H1 (cell line): Measurements from ENCODE around the gene TRIM62. TPM values are rescaled to one million over a fixed set of nuclear protein-coding genes. Genes with fewer than 3 reads are reported as not detected.

Experiments used
- CTCF ChIA-PET: fragments of 300-600 bp; sonication (Branson Sonifier 250); formaldehyde crosslinking; loops from one replicate; lab custom pipeline; 2021; ENCODE audit not compliant: partially characterized antibody; lab: Charles Lee
- POLR2A ChIA-PET: fragments of 300-600 bp; sonication (Branson Sonifier 250); formaldehyde crosslinking; loops from one replicate; lab custom pipeline; 2021; ENCODE audit warnings: inconsistent platforms; ENCODE audit not compliant: partially characterized antibody; lab: Charles Lee
- DNase-seq, 2 experiments: peaks; one replicate each; pipeline versions ENCODE4 v3.0.0 to v3.0.0-alpha.2; 2010 to 2022; ENCODE audit warnings: low spot score in 2 of 2, low read depth in 1 of 2, mixed read lengths in 1 of 2
- FAIRE-seq: peaks from 2 replicates; lab custom pipeline; 2011; peaks lifted over from hg19 to GRCh38; lab: Jason Lieb, UNC
- H2AFZ ChIP-seq: 2 replicates; pipeline ENCODE4 v1.8.1; 2012; ENCODE audit warnings: low read length, inconsistent platforms
- H2AK5ac ChIP-seq: 2 replicates; pipeline ENCODE4 v1.6.1; 2013; ENCODE audit warnings: low read depth, low read length
- H2BK120ac ChIP-seq: replicated peaks from 2 replicates; pipeline ENCODE3; 2013; ENCODE audit warnings: low read depth, low read length, inconsistent platforms
- H2BK12ac ChIP-seq: 2 replicates; pipeline ENCODE4 v1.6.1; 2013; ENCODE audit warnings: low read depth, low read length
- H2BK15ac ChIP-seq: 2 replicates; pipeline ENCODE4 v1.6.1; 2013; ENCODE audit warnings: low read length
- H2BK20ac ChIP-seq: 2 replicates; pipeline ENCODE4 v1.6.1; 2013; ENCODE audit warnings: low read length
- H2BK5ac ChIP-seq: 2 replicates; pipeline ENCODE4 v1.6.1; 2013; ENCODE audit warnings: low read depth, low read length
- H3K14ac ChIP-seq: 2 replicates; pipeline ENCODE4 v1.6.1; 2013; ENCODE audit warnings: inconsistent platforms; ENCODE audit not compliant: insufficient read length
- H3K18ac ChIP-seq: 2 replicates; pipeline ENCODE4 v1.6.1; 2013; ENCODE audit warnings: low read length; ENCODE audit errors: extremely low read depth
- H3K23ac ChIP-seq: 2 replicates; pipeline ENCODE4 v1.6.1; 2013; ENCODE audit warnings: inconsistent platforms; ENCODE audit not compliant: insufficient read length
- H3K23me2 ChIP-seq: 2 replicates; pipeline ENCODE4 v1.6.1; 2013; ENCODE audit warnings: low read depth, low read length
- H3K27ac ChIP-seq: 2 replicates; pipeline ENCODE4 v1.6.1; 2011; ENCODE audit warnings: low read depth, low read length, inconsistent platforms
- H3K27me3 ChIP-seq, 4 experiments: replicated peaks in 1 of 4; 1 replicate in 1 of 4; 2 replicates in 3 of 4; pipeline versions ENCODE4 v1.6.1 to v1.8.1; 2011 to 2013; ENCODE audit warnings: low read length in 3 of 4, mild to moderate bottlenecking in 3 of 4, inconsistent platforms in 2 of 4, mixed read lengths in 2 of 4, moderate library complexity in 1 of 4; ENCODE audit not compliant: control insufficient read depth in 3 of 4, insufficient read depth in 3 of 4; ENCODE audit errors: extremely low read depth in 1 of 4
- H3K36me3 ChIP-seq, 4 experiments: 2 replicates each; pipeline versions ENCODE4 v1.6.1 to v1.8.1; 2011 to 2013; ENCODE audit warnings: mild to moderate bottlenecking in 4 of 4, low read length in 3 of 4, moderate library complexity in 2 of 4, control low read depth in 1 of 4, inconsistent platforms in 1 of 4; ENCODE audit not compliant: insufficient read depth in 4 of 4, control insufficient read depth in 2 of 4
- H3K4ac ChIP-seq: replicated peaks from 2 replicates; pipeline ENCODE3; 2013; ENCODE audit warnings: low read length, low read depth, mixed read lengths, inconsistent platforms; ENCODE audit not compliant: insufficient read length
- H3K4me1 ChIP-seq, 4 experiments: replicated peaks in 1 of 4; 1 replicate in 1 of 4; 2 replicates in 3 of 4; pipeline versions ENCODE4 v1.6.1 to v1.8.1; 2011 to 2013; ENCODE audit warnings: low read length in 3 of 4, inconsistent platforms in 2 of 4, mixed read lengths in 1 of 4; ENCODE audit not compliant: insufficient read depth in 4 of 4, control insufficient read depth in 3 of 4
- H3K4me2 ChIP-seq, 2 experiments: 2 replicates each; pipeline versions ENCODE4 v1.6.1 to v1.8.1; 2011 to 2013; ENCODE audit warnings: low read depth in 2 of 2, low read length in 2 of 2, control low read depth in 1 of 2, inconsistent platforms in 1 of 2, mild to moderate bottlenecking in 1 of 2; ENCODE audit not compliant: insufficient read depth in 1 of 2
- H3K4me3 ChIP-seq, 4 experiments: fragments of 200-600, 300-600 bp in 1 of 4; sonication (generic), shearing (Covaris generic), sonication (Bioruptor Twin) in 1 of 4; 2 replicates each; pipeline versions ENCODE4 v1.5.1 to v1.8.1; 2011 to 2016; ENCODE audit warnings: low read length in 4 of 4, low read depth in 3 of 4, control low read depth in 2 of 4, inconsistent platforms in 2 of 4, mild to moderate bottlenecking in 2 of 4, mixed read lengths in 1 of 4, moderate library complexity in 1 of 4; ENCODE audit not compliant: insufficient read depth in 2 of 4; ENCODE audit errors: extremely low read depth in 1 of 4
- H3K56ac ChIP-seq: replicated peaks from 2 replicates; pipeline ENCODE3; 2013; ENCODE audit warnings: low read depth, mild to moderate bottlenecking, mixed read lengths, low read length, inconsistent platforms; ENCODE audit not compliant: insufficient read length
- H3K79me1 ChIP-seq: 2 replicates; pipeline ENCODE4 v1.6.1; 2013; ENCODE audit warnings: low read depth, low read length, control low read depth
- H3K79me2 ChIP-seq, 2 experiments: 2 replicates each; pipeline versions ENCODE4 v1.6.1 to v1.8.1; 2012 to 2013; ENCODE audit warnings: low read length in 2 of 2, mild to moderate bottlenecking in 2 of 2, inconsistent platforms in 1 of 2; ENCODE audit not compliant: insufficient read depth in 2 of 2, control insufficient read depth in 1 of 2
- H3K9ac ChIP-seq, 4 experiments: replicated peaks in 1 of 4; 1 replicate in 1 of 4; 2 replicates in 3 of 4; pipeline versions ENCODE4 v1.6.1 to v1.8.1; 2011 to 2013; ENCODE audit warnings: low read depth in 3 of 4, low read length in 3 of 4, control low read depth in 2 of 4, mild to moderate bottlenecking in 2 of 4, moderate library complexity in 2 of 4, inconsistent platforms in 1 of 4; ENCODE audit errors: extremely low read depth in 1 of 4
- H3K9me3 ChIP-seq, 2 experiments: 2 replicates each; pipeline versions ENCODE4 v1.6.1 to v1.8.1; 2012 to 2013; ENCODE audit warnings: mild to moderate bottlenecking in 2 of 2, moderate library complexity in 2 of 2, control low read depth in 1 of 2, inconsistent platforms in 1 of 2, low read depth in 1 of 2, low read length in 1 of 2, mixed read lengths in 1 of 2; ENCODE audit not compliant: insufficient read depth in 2 of 2
- H4K20me1 ChIP-seq, 2 experiments: replicated peaks in 1 of 2; 2 replicates each; pipeline versions ENCODE3 to v1.8.1; 2011 to 2013; ENCODE audit warnings: inconsistent platforms in 2 of 2, low read length in 2 of 2, mild to moderate bottlenecking in 1 of 2; ENCODE audit not compliant: insufficient read depth in 2 of 2, control insufficient read depth in 1 of 2
- H4K5ac ChIP-seq: 2 replicates; pipeline ENCODE4 v1.6.1; 2013; ENCODE audit warnings: low read length, low read depth, mixed read lengths, inconsistent platforms; ENCODE audit not compliant: insufficient read length
- H4K8ac ChIP-seq: 2 replicates; pipeline ENCODE4 v1.8.0; 2013; ENCODE audit warnings: mild to moderate bottlenecking, moderate library complexity, low read length, inconsistent platforms; ENCODE audit not compliant: insufficient read depth; ENCODE audit errors: extremely low read depth
- H4K91ac ChIP-seq: replicated peaks from 2 replicates; pipeline ENCODE3; 2013; ENCODE audit warnings: low read length, mixed read lengths, inconsistent platforms; ENCODE audit not compliant: insufficient read length
- EGR1 ChIP-seq: IDR thresholded peaks from 2 replicates; pipeline ENCODE4 v1.6.1; 2011; ENCODE audit warnings: low read depth, low read length, borderline replicate concordance
- EP300 ChIP-seq, 2 experiments: IDR thresholded peaks; 1 replicate in 1 of 2; 2 replicates in 1 of 2; pipeline ENCODE4 v1.6.1; 2011 to 2012; ENCODE audit warnings: low read depth in 2 of 2, low read length in 2 of 2, mild to moderate bottlenecking in 2 of 2, borderline replicate concordance in 1 of 2, inconsistent platforms in 1 of 2, moderate library complexity in 1 of 2
- GABPA ChIP-seq: IDR thresholded peaks from 2 replicates; pipeline ENCODE4 v1.6.1; 2011; ENCODE audit warnings: mild to moderate bottlenecking, low read length, moderate library complexity, borderline replicate concordance; ENCODE audit not compliant: insufficient read depth
- KDM1A ChIP-seq: fragments of 200-600, 300-600 bp; sonication (generic); IDR thresholded peaks from 2 replicates; pipeline ENCODE4 v1.7.1; 2016; ENCODE audit warnings: mild to moderate bottlenecking, low read length, borderline replicate concordance
- POU5F1 ChIP-seq: IDR thresholded peaks from 2 replicates; pipeline ENCODE4 v1.6.1; 2011; ENCODE audit warnings: low read depth, mild to moderate bottlenecking, low read length, moderate library complexity
- SAP30 ChIP-seq: fragments of 300-600 bp; sonication (generic); IDR thresholded peaks from 2 replicates; pipeline ENCODE4 v1.7.1; 2012; ENCODE audit warnings: low read length, moderate library complexity, mild to moderate bottlenecking, inconsistent platforms; ENCODE audit not compliant: insufficient read depth, insufficient replicate concordance
- SIN3A ChIP-seq, 2 experiments: IDR thresholded peaks in 1 of 2; conservative IDR thresholded peaks in 1 of 2; 2 replicates each; pipeline ENCODE4 v1.6.1; 2011 to 2012; ENCODE audit warnings: low read length in 2 of 2, improper control_type of control experiment in 1 of 2, low read depth in 1 of 2, mild to moderate bottlenecking in 1 of 2
- WGBS, 2 experiments: shearing (Covaris generic) in 1 of 2; methylation state at CpG; one replicate each; pipeline versions ENCODE4 v1.1.6 to v1.1.7; 2013 to 2015; ENCODE audit warnings: low lambda C conversion rate in 2 of 2, mixed read lengths in 2 of 2, inconsistent platforms in 1 of 2, low coverage in 1 of 2, missing lambda C conversion rate in 1 of 2; ENCODE audit not compliant: insufficient replicate concordance in 2 of 2, insufficient coverage in 1 of 2, insufficient read length in 1 of 2; ENCODE audit errors: extremely low coverage in 1 of 2, missing lambda C conversion rate in 1 of 2; 5-methylcytosine and 5-hydroxymethylcytosine counted together
- polyA plus RNA-seq, 7 experiments: library from polyadenylated mRNA; depleted of rRNA in 3 of 7; stranded (reverse) in 5 of 7; unstranded in 2 of 7; fragments of >200 nt in 5 of 7; fragments of 200-250 nt in 2 of 7; gene quantifications; 1 replicate in 5 of 7; 2 replicates in 1 of 7; 4 replicates in 1 of 7; pipeline versions ENCODE4 v1.2.1 to v1.2.3, GENCODE V29; 2011 to 2013; ENCODE audit warnings: missing spikeins in 2 of 7, mixed read lengths in 2 of 7
- total RNA-seq: library from RNA; stranded (reverse); fragmentation: NEBNext Ultra II Directional; extraction: Animal tissue kit (Norgen Biotek cat#: 25700); gene quantifications from 2 replicates; pipeline ENCODE4 v1.2.1, GENCODE V29; 2021
- TF ChIP-seq, protein P1 (sequence below): IDR thresholded peaks from 2 replicates; pipeline ENCODE4 v1.6.1; 2012; ENCODE audit warnings: inconsistent platforms
- TF ChIP-seq, protein P2 (sequence below), 3 experiments: IDR thresholded peaks; 1 replicate in 2 of 3; 2 replicates in 1 of 3; pipeline versions ENCODE4 v1.5.1 to v1.6.1; 2011; ENCODE audit warnings: low read length in 3 of 3, mild to moderate bottlenecking in 3 of 3, inconsistent platforms in 2 of 3, low read depth in 1 of 3, moderate library complexity in 1 of 3; ENCODE audit not compliant: insufficient read depth in 1 of 3; ENCODE audit errors: control extremely low read depth in 1 of 3

TRIM62 gene
- total and polyA plus RNA-seq, 2 of the 8 experiments (the other 6 are each of a cell fraction or from before 2014, with no cell fraction given) = 6.3 to 10.8 TPM

DNA sequence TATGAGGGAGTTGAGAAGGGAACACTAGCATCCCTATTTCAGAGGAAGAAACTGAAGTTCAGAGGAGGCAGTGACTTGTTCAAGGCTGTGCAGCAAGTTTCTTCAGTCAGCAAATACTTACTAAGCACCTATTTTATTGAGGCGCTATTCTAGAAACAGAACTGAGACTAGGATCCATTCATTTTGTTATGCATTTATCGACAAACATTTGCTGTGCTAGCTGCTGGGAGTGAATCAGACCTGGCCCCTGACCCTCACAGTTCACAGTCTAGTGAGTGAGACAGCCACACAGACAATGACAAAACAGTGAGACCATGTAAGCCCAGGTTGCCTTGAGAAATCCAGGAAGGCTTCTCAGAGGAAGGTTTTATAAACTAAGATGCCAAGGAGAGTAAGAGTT, 28.2 kb downstream of the TRIM62 start:
- CTCF ChIA-PET = interaction anchor here (0.6 to 4.7 kb wide), 4 partner anchors 15 to 314 kb away, joined by 4 to 47 read pairs (median 6); no protein-coding TSS in a partner anchor
- FAIRE-seq = no peak
- TF ChIP-seq POU5F1 = no peak
- TF ChIP-seq EP300 (IDR thresholded peaks at IDR 0.05; ENCODE audit: borderline replicate concordance in 1 of 2, low read depth in 2 of 2, low read length in 2 of 2) = no peak
- no peak for TF ChIP-seq EGR1
- no peak for TF ChIP-seq KDM1A
- TF ChIP-seq SAP30 = no peak
- TF ChIP-seq, protein P1, sequence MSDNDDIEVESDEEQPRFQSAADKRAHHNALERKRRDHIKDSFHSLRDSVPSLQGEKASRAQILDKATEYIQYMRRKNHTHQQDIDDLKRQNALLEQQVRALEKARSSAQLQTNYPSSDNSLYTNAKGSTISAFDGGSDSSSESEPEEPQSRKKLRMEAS = no peak
- TF ChIP-seq SIN3A (conservative IDR thresholded peaks at IDR 0.05 in 1 of 2, IDR thresholded peaks at IDR 0.05 in 1 of 2; ENCODE audit: low read depth in 1 of 2, low read length in 2 of 2) = no peak
- TF ChIP-seq, protein P2, sequence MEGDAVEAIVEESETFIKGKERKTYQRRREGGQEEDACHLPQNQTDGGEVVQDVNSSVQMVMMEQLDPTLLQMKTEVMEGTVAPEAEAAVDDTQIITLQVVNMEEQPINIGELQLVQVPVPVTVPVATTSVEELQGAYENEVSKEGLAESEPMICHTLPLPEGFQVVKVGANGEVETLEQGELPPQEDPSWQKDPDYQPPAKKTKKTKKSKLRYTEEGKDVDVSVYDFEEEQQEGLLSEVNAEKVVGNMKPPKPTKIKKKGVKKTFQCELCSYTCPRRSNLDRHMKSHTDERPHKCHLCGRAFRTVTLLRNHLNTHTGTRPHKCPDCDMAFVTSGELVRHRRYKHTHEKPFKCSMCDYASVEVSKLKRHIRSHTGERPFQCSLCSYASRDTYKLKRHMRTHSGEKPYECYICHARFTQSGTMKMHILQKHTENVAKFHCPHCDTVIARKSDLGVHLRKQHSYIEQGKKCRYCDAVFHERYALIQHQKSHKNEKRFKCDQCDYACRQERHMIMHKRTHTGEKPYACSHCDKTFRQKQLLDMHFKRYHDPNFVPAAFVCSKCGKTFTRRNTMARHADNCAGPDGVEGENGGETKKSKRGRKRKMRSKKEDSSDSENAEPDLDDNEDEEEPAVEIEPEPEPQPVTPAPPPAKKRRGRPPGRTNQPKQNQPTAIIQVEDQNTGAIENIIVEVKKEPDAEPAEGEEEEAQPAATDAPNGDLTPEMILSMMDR (IDR thresholded peaks at IDR 0.05; ENCODE audit: control extremely low read depth in 1 of 3, insufficient read depth in 1 of 3, low read depth in 1 of 3, low read length in 3 of 3) = no peak
- TF ChIP-seq GABPA = no peak

More for the DNA sequence above, 28.2 kb downstream of the TRIM62 start:
- Histone ChIP-seq H2BK20ac (peak overlapping the region; percentile 94), H3K27ac (0 out of 2 replicates have a peak overlapping the region, but pooled peaks have one; percentile 26), H4K5ac (no peak overlapping the region), H4K8ac (no peak overlapping the region), H3K9me3 (no peaks in the 10 kb centered on the region), H3K56ac (no peak overlapping the region), H3K36me3 (peaks cover 0 to 3% (median 0%) of the 10 kb centered on the region in 4 experiments; a peak in 1 of 8 replicates), H3K9ac (no peak overlapping the region), H2BK5ac (peak overlapping the region; percentile 93; the same call in 1 of the 2 replicates), H2BK120ac (peak overlapping the region; percentile 78), H2BK12ac (peak overlapping the region; percentile 95; the same call in 1 of the 2 replicates), H3K23me2 (no peaks in the 10 kb centered on the region), H3K4me2 (peak overlapping the region in 1 of 2 experiments; percentile 9; a peak in 1 of 4 replicates), H3K23ac (no peak overlapping the region), H3K27me3 (no peaks in the 10 kb centered on the region), H2AFZ (no peak overlapping the region), H4K91ac (peak overlapping the region; percentile 37), H3K4me3 (0 out of 8 replicates have a peak overlapping the region, but pooled peaks of 1 of the 4 experiments have one; percentile 2), H3K79me1 (no peaks in the 10 kb centered on the region), H3K79me2 (no peaks in the 10 kb centered on the region), H3K4me1 (peaks cover 16 to 30% (median 19%) of the 10 kb centered on the region in 4 experiments), H3K14ac (no peak overlapping the region), H4K20me1 (no peaks in the 10 kb centered on the region), H2BK15ac (peak overlapping the region; percentile 81), H3K4ac (peak overlapping the region; percentile 17), H2AK5ac (peak overlapping the region; percentile 75; the same call in 1 of the 2 replicates), H3K18ac (peak overlapping the region; percentile 95; the same call in 1 of the 2 replicates)
- POLR2A ChIA-PET = interaction anchor here (0.8 to 2.0 kb wide), 3 partner anchors 11 to 102 kb away, joined by 3 to 9 read pairs (median 4); no protein-coding TSS in a partner anchor
- WGBS, 2 experiments = 84% methylated on average over 2 of the region's 2 CpGs; no CpG with 5 or more reads in 1 of the 2 experiments
- DNase-seq = no peak
